Peyer's patch (tissue), 4 donors: ENCODE data around the gene LHX4.

ENCODE experiments used
- CTCF ChIP-seq, 6 experiments: fragments of 450-650 bp in 4 of 6; fragments of 200-600 bp in 2 of 6; sonication (generic) in 1 of 6; IDR thresholded peaks; one replicate each; pipeline ENCODE4 v1.5.1; 2017 to 2019; ENCODE audit warnings: antibody characterized with exemption in 6 of 6, mild to moderate bottlenecking in 3 of 6, moderate library complexity in 1 of 6
- POLR2A ChIP-seq, 2 donors: fragments of 450-650 bp; IDR thresholded peaks; one replicate each; pipeline ENCODE4 v1.5.1; 2017; ENCODE audit warnings: antibody characterized with exemption in 2 of 2, mild to moderate bottlenecking in 2 of 2, moderate library complexity in 2 of 2

DNA sequence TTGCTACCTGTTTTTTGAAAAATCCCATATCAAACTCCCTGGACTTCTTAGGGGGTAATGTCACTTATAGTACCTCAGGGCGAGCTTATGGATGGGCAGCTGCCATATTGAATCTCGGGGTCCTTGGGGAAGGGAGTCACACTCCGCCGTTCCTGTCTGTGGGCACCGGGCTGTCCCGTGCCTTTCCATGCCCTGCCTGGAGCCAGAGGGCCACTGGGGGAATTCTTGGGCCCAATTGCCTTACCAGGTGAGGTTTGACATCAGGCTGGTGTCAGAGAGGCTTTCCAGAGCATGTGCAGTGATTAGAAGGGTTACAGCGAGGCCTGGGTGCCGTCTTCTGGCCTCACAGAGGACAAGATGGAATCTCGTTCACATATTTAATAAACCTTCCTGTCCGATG lies 46.6 kb upstream of the LHX4 start:
- TF ChIP-seq CTCF (IDR thresholded peaks at IDR 0.05), result no peak
- TF ChIP-seq POLR2A (IDR thresholded peaks at IDR 0.05), result no peak
